Right atrium auricular region (tissue), 2 donors: ENCODE data around the gene FMO2. TPM values are rescaled to one million over a fixed set of nuclear protein-coding genes. Genes with fewer than 3 reads are reported as not detected.
A peak's percentile ranks its signal among the peaks of the same experiment; 100 is the strongest.

Source experiments
- DNase-seq: peaks from one replicate; pipeline ENCODE4 v3.0.0-alpha.2; 2019; ENCODE audit warnings: low spot score
- H3K27ac ChIP-seq, 2 donors: fragments of 200-600 bp; sonication (generic); 1 replicate in 1 of 2; 2 replicates in 1 of 2; pipeline ENCODE4 v1.5.1; 2016 to 2019
- H3K27me3 ChIP-seq, 2 donors: fragments of 200-600 bp; sonication (generic); one replicate each; pipeline versions ENCODE4 v1.5.1 to v1.6.0; 2017 to 2019
- H3K36me3 ChIP-seq: fragments of 200-600 bp; sonication (generic); one replicate; pipeline ENCODE4 v1.5.1; 2016
- H3K4me1 ChIP-seq, 2 donors: fragments of 200-600 bp; sonication (generic); one replicate each; pipeline versions ENCODE4 v1.5.1 to v1.6.0; 2017 to 2019
- H3K4me3 ChIP-seq, 2 donors: fragments of 200-600 bp; sonication (generic); 1 replicate in 1 of 2; 2 replicates in 1 of 2; pipeline ENCODE4 v1.5.1; 2017 to 2019; ENCODE audit warnings: mild to moderate bottlenecking in 1 of 2, moderate library complexity in 1 of 2
- H3K9me3 ChIP-seq, 2 donors: fragments of 200-600 bp; sonication (generic); one replicate each; pipeline ENCODE4 v1.5.1; 2019
- CTCF ChIP-seq, 2 donors: fragments of 200-600 bp; sonication (generic); IDR thresholded peaks; one replicate each; pipeline ENCODE4 v1.5.1; 2019; ENCODE audit warnings: antibody characterized with exemption in 2 of 2
- total RNA-seq, 2 donors: library from RNA; depleted of rRNA; stranded (reverse); fragments of >200 nt; gene quantifications; one replicate each; pipeline ENCODE4 v1.1.0, GENCODE V29; 2016

The FMO2 gene
- total RNA-seq, 2 donors from 2014 or later = 28.4 to 66.6 TPM

DNA sequence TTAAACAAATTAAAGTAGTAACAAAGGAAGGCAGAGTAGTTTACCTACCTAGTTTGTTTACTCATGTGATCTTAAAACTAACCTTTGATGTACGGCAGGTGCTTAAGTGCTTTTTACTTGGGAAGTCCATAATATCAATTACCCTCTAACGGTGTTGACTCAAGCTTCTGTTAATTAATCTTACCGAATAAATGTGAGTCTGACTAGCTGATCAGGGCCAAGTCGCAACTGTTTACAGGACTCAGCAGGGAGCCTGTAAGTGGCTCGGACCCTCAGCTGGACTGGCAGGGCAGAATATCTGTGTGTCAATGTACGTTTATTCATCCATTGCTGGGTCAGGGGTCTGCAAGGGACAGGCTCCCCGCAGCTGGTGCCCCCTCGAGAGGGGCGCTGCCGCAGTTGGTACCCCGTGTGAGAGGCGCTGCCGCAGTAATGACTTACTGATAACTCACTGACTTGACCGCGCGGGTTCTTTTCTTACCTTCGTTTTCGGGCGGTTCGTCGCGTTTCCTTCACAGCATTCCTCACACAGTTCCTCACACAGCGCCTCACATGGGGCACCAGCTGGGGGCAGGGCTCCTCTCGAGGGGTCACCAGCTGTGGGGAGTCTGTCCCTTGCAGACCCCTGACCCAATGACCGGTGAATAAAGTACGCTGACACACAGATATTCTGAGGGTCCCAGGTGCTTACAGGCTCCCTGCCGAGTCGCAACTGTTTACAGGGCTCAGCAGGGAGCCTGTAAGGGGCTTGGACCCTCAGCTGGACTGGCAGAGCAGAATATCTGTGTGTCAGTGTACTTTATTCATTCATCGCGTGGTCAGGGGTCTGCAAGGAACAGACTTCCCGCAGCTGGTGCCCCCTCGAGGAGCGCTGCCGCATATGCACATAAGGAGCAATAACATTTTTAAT, 66.2 kb downstream of the FMO2 start:
- Histone ChIP-seq H3K27ac (peak overlapping the region; percentile 29 to 41), H3K9me3 (no peaks in the 10 kb centered on the region), H3K27me3 (no peaks in the 10 kb centered on the region), H3K4me1 (peaks cover 0 to 5% of the 10 kb centered on the region in 2 donors), H3K4me3 (peak overlapping the region; percentile 53 to 57), H3K36me3 (no peaks in the 10 kb centered on the region)
- peak in 1 of 2 donors; percentile 63 for TF ChIP-seq CTCF (IDR thresholded peaks at IDR 0.05)
- peak; percentile 66 for DNase-seq

- peaks cover 0 to 5% of the 10 kb centered on the region in 2 donors for H3K4me1 ChIP-seq
- no peak for TF ChIP-seq CTCF (IDR thresholded peaks at IDR 0.05)
- H3K9me3 ChIP-seq = no peaks in the 10 kb centered on the region
- no peak overlapping the region for H3K27ac ChIP-seq
- H3K27me3 ChIP-seq = no peaks in the 10 kb centered on the region
- no peak for DNase-seq
- peak overlapping the region; percentile 53 to 57 for H3K4me3 ChIP-seq
- no peaks in the 10 kb centered on the region for H3K36me3 ChIP-seq
Observed at GRCh38 chr1:171251952-171252300, 66.8 kb downstream of the FMO2 start.

DNA sequence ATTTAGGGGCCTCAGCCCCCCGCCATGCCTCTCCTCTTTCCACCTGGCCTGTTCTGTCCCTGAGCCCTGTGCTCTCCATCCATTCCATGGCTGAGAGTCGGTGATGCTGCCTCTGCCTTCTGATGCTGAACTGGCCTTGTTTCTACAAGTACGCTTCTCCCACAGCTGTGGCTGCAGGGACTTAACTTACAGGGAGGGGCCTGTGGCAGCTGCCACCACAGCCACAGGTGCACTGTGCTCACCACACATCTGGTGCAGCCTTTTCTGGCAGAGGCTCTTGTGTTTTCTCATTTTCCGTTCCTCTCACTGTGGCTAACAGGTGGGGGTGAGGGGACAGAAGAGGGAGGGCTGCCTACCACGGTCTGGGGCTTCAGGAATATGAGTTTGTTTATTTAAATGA, 67.4 kb downstream of the FMO2 start:
- H3K36me3 ChIP-seq = no peaks in the 10 kb centered on the region
- peaks cover 0 to 11% of the 10 kb centered on the region in 2 donors for H3K4me1 ChIP-seq
- no peaks in the 10 kb centered on the region for H3K27me3 ChIP-seq
- no peak for DNase-seq
- H3K9me3 ChIP-seq = no peaks in the 10 kb centered on the region
- no peak overlapping the region for H3K27ac ChIP-seq
- no peak for TF ChIP-seq CTCF (IDR thresholded peaks at IDR 0.05)
- no peak overlapping the region for H3K4me3 ChIP-seq

- Histone ChIP-seq H3K4me3 (no peak overlapping the region), H3K27ac (no peak overlapping the region), H3K36me3 (no peaks in the 10 kb centered on the region), H3K4me1 (peaks cover 0 to 12% of the 10 kb centered on the region in 2 donors), H3K27me3 (no peaks in the 10 kb centered on the region), H3K9me3 (no peaks in the 10 kb centered on the region)
- no peak for TF ChIP-seq CTCF (IDR thresholded peaks at IDR 0.05)
- no peak for DNase-seq
Observed at GRCh38 chr1:171254859-171255258, 69.8 kb downstream of the FMO2 start.

GRCh38 chr1:171256940-171257606, 72.0 kb downstream of the FMO2 start:
- no peaks in the 10 kb centered on the region for H3K27me3 ChIP-seq
- H3K36me3 ChIP-seq = no peaks in the 10 kb centered on the region
- H3K4me1 ChIP-seq = peaks cover 0 to 12% of the 10 kb centered on the region in 2 donors
- no peak overlapping the region for H3K27ac ChIP-seq
- H3K4me3 ChIP-seq = no peak overlapping the region
- H3K9me3 ChIP-seq = no peaks in the 10 kb centered on the region
- no peak for TF ChIP-seq CTCF (IDR thresholded peaks at IDR 0.05)
- no peak for DNase-seq
